Trophoblast cell (in vitro differentiated cells and primary cell): ENCODE results near the gene MYO1B.

Source experiments
- DNase-seq, 2 donors: peaks; one replicate each; pipeline ENCODE4 v3.0.0-alpha.2; 2016
- H2AFZ ChIP-seq: 2 replicates; pipeline ENCODE4 v1.6.1; 2013; ENCODE audit warnings: low read length, moderate library complexity, mild to moderate bottlenecking; ENCODE audit not compliant: insufficient read depth, poor library complexity
- H2AK5ac ChIP-seq: 2 replicates; pipeline ENCODE4 v1.6.1; 2013; ENCODE audit warnings: mild to moderate bottlenecking, low read length
- H2BK120ac ChIP-seq: 2 replicates; pipeline ENCODE4 v1.6.1; 2013; ENCODE audit warnings: low read length, mild to moderate bottlenecking, moderate library complexity; ENCODE audit not compliant: insufficient read depth, poor library complexity
- H2BK12ac ChIP-seq: 2 replicates; pipeline ENCODE4 v1.6.1; 2013; ENCODE audit warnings: mild to moderate bottlenecking, low read length, moderate library complexity
- H2BK5ac ChIP-seq: 2 replicates; pipeline ENCODE4 v1.6.1; 2013; ENCODE audit warnings: low read length, low read depth, moderate library complexity, mild to moderate bottlenecking; ENCODE audit not compliant: poor library complexity
- H3K14ac ChIP-seq: 2 replicates; pipeline ENCODE4 v1.6.1; 2013; ENCODE audit warnings: mild to moderate bottlenecking, low read length
- H3K18ac ChIP-seq: 2 replicates; pipeline ENCODE4 v1.6.1; 2013; ENCODE audit warnings: mild to moderate bottlenecking, low read length
- H3K23ac ChIP-seq: 2 replicates; pipeline ENCODE4 v1.6.1; 2013; ENCODE audit warnings: low read length
- H3K27ac ChIP-seq: 2 replicates; pipeline ENCODE4 v1.5.1; 2013; ENCODE audit warnings: low read depth, mild to moderate bottlenecking, inconsistent platforms, low read length, moderate library complexity
- H3K27me3 ChIP-seq: 2 replicates; pipeline ENCODE4 v1.6.1; 2013; ENCODE audit warnings: inconsistent platforms, mild to moderate bottlenecking, low read length, moderate library complexity; ENCODE audit not compliant: insufficient read depth
- H3K36me3 ChIP-seq, 2 experiments: 1 replicate in 1 of 2; 2 replicates in 1 of 2; pipeline ENCODE4 v1.6.1; 2013; ENCODE audit warnings: low read length in 2 of 2, mild to moderate bottlenecking in 2 of 2, moderate library complexity in 1 of 2; ENCODE audit not compliant: insufficient read depth in 2 of 2, control insufficient read depth in 1 of 2
- H3K4ac ChIP-seq: 2 replicates; pipeline ENCODE4 v1.6.1; 2013; ENCODE audit warnings: low read depth, mild to moderate bottlenecking, low read length, moderate library complexity
- H3K4me1 ChIP-seq, 2 experiments: 1 replicate in 1 of 2; 2 replicates in 1 of 2; pipeline ENCODE4 v1.6.1; 2013; ENCODE audit warnings: low read length in 2 of 2, mild to moderate bottlenecking in 2 of 2, moderate library complexity in 1 of 2; ENCODE audit not compliant: insufficient read depth in 2 of 2, control insufficient read depth in 1 of 2
- H3K4me2 ChIP-seq: 2 replicates; pipeline ENCODE4 v1.6.1; 2013; ENCODE audit warnings: inconsistent platforms, mild to moderate bottlenecking, low read length, moderate library complexity
- H3K4me3 ChIP-seq: 2 replicates; pipeline ENCODE4 v1.5.1; 2013; ENCODE audit warnings: mild to moderate bottlenecking, low read depth, low read length, inconsistent platforms
- H3K79me1 ChIP-seq: one replicate; pipeline ENCODE4 v1.6.1; 2013; ENCODE audit warnings: low read length
- H3K79me2 ChIP-seq: 2 replicates; pipeline ENCODE4 v1.6.1; 2013; ENCODE audit warnings: low read length, mild to moderate bottlenecking; ENCODE audit not compliant: control insufficient read depth, insufficient read depth, poor library complexity
- H3K9ac ChIP-seq: 2 replicates; pipeline ENCODE4 v1.6.1; 2013; ENCODE audit warnings: mild to moderate bottlenecking, low read length
- H3K9me3 ChIP-seq: 2 replicates; pipeline ENCODE4 v1.6.1; 2013; ENCODE audit warnings: low read depth, mild to moderate bottlenecking, control low read depth, inconsistent platforms, low read length; ENCODE audit not compliant: insufficient read depth
- H4K12ac ChIP-seq: 2 replicates; pipeline ENCODE4 v1.6.1; 2013; ENCODE audit warnings: low read depth, mild to moderate bottlenecking, low read length, moderate library complexity
- H4K8ac ChIP-seq: 2 replicates; pipeline ENCODE4 v1.6.1; 2013; ENCODE audit warnings: low read depth, mild to moderate bottlenecking, low read length, moderate library complexity
- H4K91ac ChIP-seq: one replicate; pipeline ENCODE4 v1.6.1; 2013; ENCODE audit warnings: low read depth, mild to moderate bottlenecking, low read length, moderate library complexity
- WGBS: extraction: QIAGEN DNeasy Blood & Tissue Kit; methylation state at CpG from one replicate; pipeline ENCODE4 v1.1.7; 2013; ENCODE audit warnings: missing lambda C conversion rate; ENCODE audit not compliant: insufficient read length, insufficient coverage; ENCODE audit errors: extremely low coverage; 5-methylcytosine and 5-hydroxymethylcytosine counted together

Gene MYO1B

GRCh38 chr2:191341436-191341835 is 96.2 kb downstream of the MYO1B start:
- Histone ChIP-seq H3K4ac (no peak overlapping the region), H3K18ac (no peak overlapping the region), H3K27me3 (no peaks in the 10 kb centered on the region), H4K8ac (no peak overlapping the region), H3K4me3 (no peak overlapping the region), H2BK5ac (no peak overlapping the region), H3K4me2 (no peak overlapping the region), H2BK120ac (no peak overlapping the region), H3K14ac (no peak overlapping the region), H3K23ac (no peak overlapping the region), H3K9ac (no peak overlapping the region), H3K79me2 (no peaks in the 10 kb centered on the region), H4K91ac (no peak overlapping the region), H2BK12ac (no peak overlapping the region), H3K27ac (no peak overlapping the region), H3K79me1 (no peaks in the 10 kb centered on the region), H3K36me3 (peaks cover 2 to 4% of the 10 kb centered on the region in 2 experiments), H2AFZ (no peak overlapping the region), H4K12ac (no peak overlapping the region), H3K9me3 (no peaks in the 10 kb centered on the region), H2AK5ac (no peak overlapping the region), H3K4me1 (no peaks in the 10 kb centered on the region)
- no CpG with 5 or more reads among the region's 3 CpGs for WGBS
- DNase-seq, result no peak

- Histone ChIP-seq H3K79me2 (no peaks in the 10 kb centered on the region), H2AFZ (no peak overlapping the region), H2BK5ac (no peak overlapping the region), H3K9ac (no peak overlapping the region), H2BK12ac (no peak overlapping the region), H3K4me3 (no peak overlapping the region), H3K79me1 (no peaks in the 10 kb centered on the region), H3K18ac (no peak overlapping the region), H3K4ac (no peak overlapping the region), H3K4me2 (no peak overlapping the region), H3K14ac (no peak overlapping the region), H3K9me3 (no peaks in the 10 kb centered on the region), H4K12ac (no peak overlapping the region), H3K4me1 (no peaks in the 10 kb centered on the region), H3K36me3 (peaks cover 4 to 18% of the 10 kb centered on the region in 2 experiments), H3K27me3 (no peaks in the 10 kb centered on the region), H2BK120ac (no peak overlapping the region), H3K23ac (no peak overlapping the region), H4K8ac (no peak overlapping the region), H4K91ac (no peak overlapping the region), H2AK5ac (no peak overlapping the region), H3K27ac (no peak overlapping the region)
- no CpG with 5 or more reads among the region's 2 CpGs for WGBS
- DNase-seq, result no peak
Measured at GRCh38 chr2:191343796-191344338, 98.7 kb downstream of the MYO1B start.

- no peak overlapping the region for H3K18ac ChIP-seq
- H2BK5ac ChIP-seq, result no peak overlapping the region
- no peak overlapping the region for H2BK120ac ChIP-seq
- H4K91ac ChIP-seq, result no peak overlapping the region
- H3K4me1 ChIP-seq, result no peaks in the 10 kb centered on the region
- no peak overlapping the region for H2AK5ac ChIP-seq
- H3K14ac ChIP-seq, result no peak overlapping the region
- no peak overlapping the region for H3K23ac ChIP-seq
- H3K36me3 ChIP-seq, result peaks cover 4 to 19% of the 10 kb centered on the region in 2 experiments
- H4K12ac ChIP-seq, result no peak overlapping the region
- H3K27me3 ChIP-seq, result no peaks in the 10 kb centered on the region
- DNase-seq, result peak in 1 of 2 donors; percentile 67
- no peak overlapping the region for H3K9ac ChIP-seq
- no peak overlapping the region for H3K4me2 ChIP-seq
- no peak overlapping the region for H2AFZ ChIP-seq
- H3K27ac ChIP-seq, result no peak overlapping the region
- H3K9me3 ChIP-seq, result no peaks in the 10 kb centered on the region
- no peak overlapping the region for H3K4ac ChIP-seq
- H2BK12ac ChIP-seq, result no peak overlapping the region
- H3K79me1 ChIP-seq, result no peaks in the 10 kb centered on the region
- H3K4me3 ChIP-seq, result no peak overlapping the region
- no peak overlapping the region for H4K8ac ChIP-seq
- no peaks in the 10 kb centered on the region for H3K79me2 ChIP-seq
Measured at GRCh38 chr2:191345788-191346187, 100.6 kb downstream of the MYO1B start.

- Histone ChIP-seq H2AK5ac (no peak overlapping the region), H3K4me1 (no peaks in the 10 kb centered on the region), H3K36me3 (peaks cover 4 to 17% of the 10 kb centered on the region in 2 experiments), H3K18ac (no peak overlapping the region), H3K23ac (no peak overlapping the region), H4K91ac (no peak overlapping the region), H4K8ac (no peak overlapping the region), H3K4me2 (no peak overlapping the region), H3K9ac (no peak overlapping the region), H2BK12ac (no peak overlapping the region), H4K12ac (no peak overlapping the region), H3K79me1 (no peaks in the 10 kb centered on the region), H2BK5ac (no peak overlapping the region), H3K4ac (no peak overlapping the region), H3K27ac (no peak overlapping the region), H3K14ac (no peak overlapping the region), H3K4me3 (no peak overlapping the region), H2AFZ (no peak overlapping the region), H3K79me2 (no peaks in the 10 kb centered on the region), H2BK120ac (no peak overlapping the region), H3K9me3 (no peaks in the 10 kb centered on the region), H3K27me3 (no peaks in the 10 kb centered on the region)
- no CpG with 5 or more reads among the region's 2 CpGs for WGBS
- DNase-seq, result no peak
Measured at GRCh38 chr2:191347154-191347553, 102.0 kb downstream of the MYO1B start.
